ENCODE measurements around the gene RPL15.

The RPL15 gene

DNA sequence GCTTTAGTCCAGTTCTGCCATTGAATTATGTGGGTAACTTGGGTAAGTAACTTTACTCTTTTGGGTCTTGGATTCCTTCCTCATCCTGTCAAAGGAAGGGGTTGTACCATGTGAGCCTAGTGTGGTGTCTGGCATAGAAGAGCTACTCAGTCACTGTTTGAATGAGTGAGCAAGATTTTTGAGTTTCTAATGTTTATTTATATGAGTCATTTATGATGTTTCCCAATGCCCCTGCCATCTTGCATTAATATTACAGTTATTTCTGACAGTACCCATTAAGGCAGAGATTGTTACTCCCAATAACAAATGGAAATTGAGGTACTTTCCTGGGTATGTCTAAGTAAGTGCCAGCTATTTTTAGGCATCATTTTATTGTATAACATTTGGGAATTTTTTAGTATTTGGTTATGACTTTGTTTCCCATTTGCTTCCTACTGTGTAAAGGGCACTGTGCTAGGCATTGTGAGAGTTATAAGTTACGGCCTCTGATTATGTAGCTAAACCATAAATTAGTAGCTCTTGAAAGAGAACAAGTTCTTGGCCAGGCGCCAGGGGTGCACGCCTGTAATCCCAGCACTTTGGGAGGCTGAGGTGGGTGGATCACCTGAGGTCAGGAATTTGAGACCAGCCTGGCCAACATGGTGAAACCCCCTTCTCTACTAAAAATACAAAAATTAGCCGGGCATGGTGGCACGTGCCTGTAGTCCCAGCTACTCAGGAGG, 51.7 kb downstream of the RPL15 start:
- no peak for DNase-seq

- no peak for DNase-seq
These were observed 52.5 kb downstream of the RPL15 start for GRCh38 chr3:23969393-23969792.
